ENCODE results near the gene EML3.
"Not testable (repeated sequence)": the region's sequence is repeated elsewhere in the genome, so short reads cannot be mapped to it uniquely, and the experiment has no call there.

EML3 gene

GRCh38 chr11:62593434-62594044, 19.0 kb downstream of the EML3 start:
- DNase-seq: peak; percentile 52

- DNase-seq: no peak
Measured at GRCh38 chr11:62592989-62593421, 19.6 kb downstream of the EML3 start.

- no peak for DNase-seq
Measured at GRCh38 chr11:62592146-62592815, 20.3 kb downstream of the EML3 start.

- DNase-seq: peak; percentile 92
Measured at GRCh38 chr11:62591448-62592145, 21.0 kb downstream of the EML3 start, which contains the start of gene TUT1. TUT1 (minus strand) TSS chr11:62591523; CDS start chr11:62591485, 38 bp downstream.

- DNase-seq: no peak
Measured at GRCh38 chr11:62588966-62589637, 23.5 kb downstream of the EML3 start.

- DNase-seq: not testable (repeated sequence)
Measured at GRCh38 chr11:62585356-62585755, 27.2 kb downstream of the EML3 start.

- not testable (repeated sequence) for DNase-seq
Measured at GRCh38 chr11:62581735-62582134, 30.8 kb downstream of the EML3 start.

GRCh38 chr11:62580959-62581715, 31.4 kb downstream of the EML3 start:
- DNase-seq: no peak

GRCh38 chr11:62579252-62579651, 33.3 kb downstream of the EML3 start:
- DNase-seq: no peak

- no peak for DNase-seq
Measured at GRCh38 chr11:62578541-62578940, 34.0 kb downstream of the EML3 start.

- no peak for DNase-seq
Measured at GRCh38 chr11:62577046-62577714, 35.4 kb downstream of the EML3 start.

GRCh38 chr11:62575837-62576236, 36.7 kb downstream of the EML3 start:
- DNase-seq: no peak

GRCh38 chr11:62575156-62575555, 37.4 kb downstream of the EML3 start:
- DNase-seq: no peak

- no peak for DNase-seq
Measured at GRCh38 chr11:62574363-62575071, 38.1 kb downstream of the EML3 start.

GRCh38 chr11:62573592-62574362, 38.8 kb downstream of the EML3 start, which contains the start of gene EEF1G:
EEF1G (minus strand) TSS chr11:62573891; CDS start chr11:62573842, 49 bp downstream.
- DNase-seq: peak; percentile 96

GRCh38 chr11:62573006-62573591, 39.5 kb downstream of the EML3 start:
- DNase-seq: no peak

GRCh38 chr11:62572431-62572830, 40.1 kb downstream of the EML3 start:
- no peak for DNase-seq

- DNase-seq: not testable (repeated sequence)
Measured at GRCh38 chr11:62571493-62571892, 41.1 kb downstream of the EML3 start.

GRCh38 chr11:62570903-62571302, 41.7 kb downstream of the EML3 start:
- not testable (repeated sequence) for DNase-seq

GRCh38 chr11:62569611-62570010, 43.0 kb downstream of the EML3 start:
- no peak for DNase-seq
